Astrocyte (in vitro differentiated cells and primary cell): Measurements from ENCODE around the gene OPCML. TPM values are rescaled to one million over a fixed set of nuclear protein-coding genes. Genes with fewer than 3 reads are reported as not detected.

ENCODE experiments used
- DNase-seq: peaks from one replicate; pipeline ENCODE4 v3.0.0-alpha.2; 2010; ENCODE audit warnings: low read depth
- FAIRE-seq: peaks from 2 replicates; lab custom pipeline; 2011; peaks lifted over from hg19 to GRCh38; lab: Jason Lieb, UNC
- H2AFZ ChIP-seq: 2 replicates; pipeline ENCODE4 v1.6.0; 2012; ENCODE audit warnings: low read depth, low read length, inconsistent platforms
- H3K27ac ChIP-seq: 2 replicates; pipeline ENCODE4 v1.5.1; 2011; ENCODE audit warnings: low read depth, low read length, inconsistent platforms
- H3K27me3 ChIP-seq: 2 replicates; pipeline ENCODE4 v1.6.0; 2011; ENCODE audit warnings: low read length, inconsistent platforms; ENCODE audit not compliant: insufficient read depth
- H3K36me3 ChIP-seq: 2 replicates; pipeline ENCODE4 v1.5.1; 2011; ENCODE audit warnings: low read length, inconsistent platforms; ENCODE audit not compliant: insufficient read depth
- H3K4me1 ChIP-seq: 2 replicates; pipeline ENCODE4 v1.5.1; 2011; ENCODE audit warnings: low read length, inconsistent platforms; ENCODE audit not compliant: insufficient read depth
- H3K4me2 ChIP-seq: 2 replicates; pipeline ENCODE4 v1.6.0; 2012; ENCODE audit warnings: low read length, inconsistent platforms
- H3K4me3 ChIP-seq: 2 replicates; pipeline ENCODE4 v1.5.1; 2011; ENCODE audit warnings: low read depth, mild to moderate bottlenecking, low read length, inconsistent platforms; ENCODE audit not compliant: insufficient read depth
- H3K79me2 ChIP-seq: 2 replicates; pipeline ENCODE4 v1.6.0; 2012; ENCODE audit warnings: mild to moderate bottlenecking, low read length, inconsistent platforms; ENCODE audit not compliant: insufficient read depth
- H3K9ac ChIP-seq: 2 replicates; pipeline ENCODE4 v1.6.0; 2012; ENCODE audit warnings: mild to moderate bottlenecking, low read length, inconsistent platforms
- H3K9me3 ChIP-seq: 2 replicates; pipeline ENCODE4 v1.5.1; 2012; ENCODE audit warnings: low read depth, mild to moderate bottlenecking, low read length, inconsistent platforms; ENCODE audit not compliant: insufficient read depth
- H4K20me1 ChIP-seq: 2 replicates; pipeline ENCODE4 v1.6.0; 2012; ENCODE audit warnings: low read length, inconsistent platforms; ENCODE audit not compliant: insufficient read depth
- H3K27ac Mint-ChIP-seq: one replicate; pipeline ENCODE4 v1.8.0; 2021; ENCODE audit warnings: mild to moderate bottlenecking, mixed read lengths; ENCODE audit not compliant: unreplicated experiment
- H3K27me3 Mint-ChIP-seq: one replicate; pipeline ENCODE4 v1.8.0; 2021; ENCODE audit warnings: low read depth, mixed read lengths; ENCODE audit not compliant: unreplicated experiment
- H3K36me3 Mint-ChIP-seq: one replicate; pipeline ENCODE4 v1.8.0; 2021; ENCODE audit warnings: low read depth, mixed read lengths; ENCODE audit not compliant: unreplicated experiment
- H3K4me1 Mint-ChIP-seq: one replicate; pipeline ENCODE4 v1.8.0; 2021; ENCODE audit warnings: low read depth, mixed read lengths; ENCODE audit not compliant: unreplicated experiment
- H3K4me3 Mint-ChIP-seq: one replicate; pipeline ENCODE4 v1.8.0; 2021; ENCODE audit warnings: mild to moderate bottlenecking, moderate library complexity, mixed read lengths; ENCODE audit not compliant: unreplicated experiment
- H3K9me3 Mint-ChIP-seq: one replicate; pipeline ENCODE4 v1.8.0; 2021; ENCODE audit warnings: mild to moderate bottlenecking, mixed read lengths; ENCODE audit not compliant: unreplicated experiment
- EZH2 ChIP-seq: IDR thresholded peaks from 2 replicates; pipeline ENCODE4 v1.6.1; 2012; ENCODE audit warnings: mild to moderate bottlenecking, low read length, inconsistent platforms; ENCODE audit not compliant: insufficient read depth
- total RNA-seq: library from RNA; stranded (reverse); gene quantifications from 2 replicates; pipeline ENCODE4 v1.2.1, GENCODE V29; 2021
- TF ChIP-seq, protein P1 (sequence below): IDR thresholded peaks from 2 replicates; pipeline ENCODE4 v1.5.1; 2011; ENCODE audit warnings: low read depth, mild to moderate bottlenecking, inconsistent platforms, low read length, moderate library complexity; ENCODE audit not compliant: insufficient read depth

The OPCML gene
- total RNA-seq, 1 donor from 2014 or later, result 7.9 TPM

DNA sequence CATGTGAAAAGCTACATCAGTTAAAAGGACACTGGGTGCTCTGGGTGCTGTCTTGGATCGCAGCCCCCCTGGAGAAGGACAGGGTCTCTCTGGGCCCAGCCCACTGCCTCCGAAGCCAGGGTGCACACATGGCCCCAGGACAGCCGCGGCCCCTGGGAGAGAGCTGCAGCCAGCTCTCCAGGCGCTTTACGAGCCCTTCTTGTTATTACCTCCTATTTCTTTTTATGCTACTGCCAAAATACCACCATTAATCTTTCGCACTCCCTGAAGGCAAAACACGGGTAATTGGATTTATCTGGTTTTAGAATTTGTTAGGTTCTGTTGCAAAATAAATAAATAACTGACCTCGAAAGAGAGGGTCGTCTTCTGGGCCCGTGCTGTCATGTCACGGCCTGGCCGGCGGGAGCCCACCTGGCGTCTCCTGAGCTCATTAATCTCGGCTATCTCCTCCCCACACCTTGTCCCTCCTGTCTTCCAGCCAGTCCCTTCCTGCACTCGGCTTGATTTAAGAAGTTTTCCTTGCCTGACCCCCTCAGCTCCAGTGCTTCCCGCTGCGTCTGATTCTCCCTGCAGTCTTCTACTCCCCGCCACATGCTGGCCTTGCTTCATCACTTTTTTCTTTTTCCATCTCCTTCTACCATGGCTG, 611.7 kb downstream of the OPCML start:
- FAIRE-seq (no peak), DNase-seq (no peak)
- no peaks in the 10 kb centered on the region for H3K9me3 ChIP-seq
- H3K27ac Mint-ChIP-seq, result no peak overlapping the region
- H3K27me3 Mint-ChIP-seq, result no peaks in the 10 kb centered on the region
- TF ChIP-seq EZH2, result no peak
- TF ChIP-seq, protein P1, sequence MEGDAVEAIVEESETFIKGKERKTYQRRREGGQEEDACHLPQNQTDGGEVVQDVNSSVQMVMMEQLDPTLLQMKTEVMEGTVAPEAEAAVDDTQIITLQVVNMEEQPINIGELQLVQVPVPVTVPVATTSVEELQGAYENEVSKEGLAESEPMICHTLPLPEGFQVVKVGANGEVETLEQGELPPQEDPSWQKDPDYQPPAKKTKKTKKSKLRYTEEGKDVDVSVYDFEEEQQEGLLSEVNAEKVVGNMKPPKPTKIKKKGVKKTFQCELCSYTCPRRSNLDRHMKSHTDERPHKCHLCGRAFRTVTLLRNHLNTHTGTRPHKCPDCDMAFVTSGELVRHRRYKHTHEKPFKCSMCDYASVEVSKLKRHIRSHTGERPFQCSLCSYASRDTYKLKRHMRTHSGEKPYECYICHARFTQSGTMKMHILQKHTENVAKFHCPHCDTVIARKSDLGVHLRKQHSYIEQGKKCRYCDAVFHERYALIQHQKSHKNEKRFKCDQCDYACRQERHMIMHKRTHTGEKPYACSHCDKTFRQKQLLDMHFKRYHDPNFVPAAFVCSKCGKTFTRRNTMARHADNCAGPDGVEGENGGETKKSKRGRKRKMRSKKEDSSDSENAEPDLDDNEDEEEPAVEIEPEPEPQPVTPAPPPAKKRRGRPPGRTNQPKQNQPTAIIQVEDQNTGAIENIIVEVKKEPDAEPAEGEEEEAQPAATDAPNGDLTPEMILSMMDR, result no peak
- H3K9me3 Mint-ChIP-seq, result peaks cover 7% of the 10 kb centered on the region
- no peaks in the 10 kb centered on the region for H3K4me1 Mint-ChIP-seq
- no peak overlapping the region for H3K27ac ChIP-seq
- no peaks in the 10 kb centered on the region for H3K27me3 ChIP-seq
- no peak overlapping the region for H2AFZ ChIP-seq
- no peak overlapping the region for H3K4me3 Mint-ChIP-seq
- no peak overlapping the region for H3K4me3 ChIP-seq
- H3K9ac ChIP-seq, result no peak overlapping the region
- H3K4me2 ChIP-seq, result no peak overlapping the region
- H3K4me1 ChIP-seq, result no peaks in the 10 kb centered on the region
- no peaks in the 10 kb centered on the region for H3K79me2 ChIP-seq
- H4K20me1 ChIP-seq, result no peaks in the 10 kb centered on the region
- H3K36me3 ChIP-seq, result no peaks in the 10 kb centered on the region
- H3K36me3 Mint-ChIP-seq, result peaks cover 7% of the 10 kb centered on the region

DNA sequence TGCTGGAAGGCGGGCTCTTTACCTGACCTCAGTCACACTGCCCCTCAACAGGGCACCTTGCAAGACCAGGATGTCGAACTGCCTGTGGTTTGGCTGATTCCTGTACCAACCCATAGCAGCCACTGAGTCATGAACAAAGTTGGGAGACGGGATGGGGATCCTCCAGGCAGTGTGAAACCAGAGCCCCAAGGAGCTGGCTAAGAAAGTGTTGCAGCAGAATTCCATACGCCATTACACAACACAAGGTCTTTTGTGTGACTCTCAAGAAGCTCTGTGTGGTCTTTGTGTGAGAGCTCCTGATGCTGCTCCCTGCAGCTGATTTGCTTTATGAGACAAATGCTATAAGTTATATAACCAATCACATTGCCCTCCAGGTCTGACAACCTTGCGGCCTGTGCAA, 617.7 kb downstream of the OPCML start:
- H3K27me3 Mint-ChIP-seq, result no peaks in the 10 kb centered on the region
- Histone ChIP-seq H2AFZ (no peak overlapping the region), H3K27ac (no peak overlapping the region), H3K79me2 (no peaks in the 10 kb centered on the region), H3K4me3 (no peak overlapping the region), H3K36me3 (no peaks in the 10 kb centered on the region), H3K9me3 (no peaks in the 10 kb centered on the region), H3K9ac (no peak overlapping the region), H3K27me3 (no peaks in the 10 kb centered on the region), H3K4me2 (no peak overlapping the region), H3K4me1 (peaks cover 9% of the 10 kb centered on the region), H4K20me1 (no peaks in the 10 kb centered on the region)
- TF ChIP-seq, protein P1, result no peak
- no peak for TF ChIP-seq EZH2
- DNase-seq (peak; percentile 13), FAIRE-seq (no peak)
- H3K4me1 Mint-ChIP-seq, result peaks cover 16% of the 10 kb centered on the region
- H3K36me3 Mint-ChIP-seq, result peaks cover 2% of the 10 kb centered on the region
- H3K9me3 Mint-ChIP-seq, result no peaks in the 10 kb centered on the region
- no peak overlapping the region for H3K27ac Mint-ChIP-seq
- H3K4me3 Mint-ChIP-seq, result no peak overlapping the region

DNA sequence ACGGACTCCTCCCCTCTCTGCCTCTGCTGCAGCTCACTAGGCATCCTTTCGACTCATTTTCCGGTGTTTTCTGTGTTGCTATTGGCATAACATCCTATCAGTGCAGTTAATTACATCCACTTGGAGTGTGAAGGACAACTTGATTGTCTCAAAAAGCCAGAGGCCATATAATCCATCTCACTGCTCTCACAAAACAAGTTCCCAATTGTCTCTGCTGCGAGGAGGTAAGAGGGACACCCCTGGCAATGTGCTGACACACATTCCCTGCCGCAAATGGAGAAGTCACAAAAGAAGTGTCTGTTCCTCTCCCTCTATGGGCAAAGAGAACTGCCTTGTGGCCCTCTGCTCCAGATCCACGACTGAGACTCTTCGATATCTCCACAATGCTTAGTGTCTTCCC, 618.4 kb downstream of the OPCML start:
- H2AFZ ChIP-seq, result no peak overlapping the region
- H3K27ac ChIP-seq, result no peak overlapping the region
- H3K4me3 Mint-ChIP-seq, result no peak overlapping the region
- H3K4me1 Mint-ChIP-seq, result peaks cover 16% of the 10 kb centered on the region
- H3K4me3 ChIP-seq, result no peak overlapping the region
- H3K27me3 Mint-ChIP-seq, result no peaks in the 10 kb centered on the region
- H3K79me2 ChIP-seq, result no peaks in the 10 kb centered on the region
- TF ChIP-seq, protein P1, result no peak
- no peak for TF ChIP-seq EZH2
- no peaks in the 10 kb centered on the region for H3K9me3 Mint-ChIP-seq
- H3K36me3 Mint-ChIP-seq, result peaks cover 2% of the 10 kb centered on the region
- H3K4me1 ChIP-seq, result peaks cover 9% of the 10 kb centered on the region
- H3K4me2 ChIP-seq, result no peak overlapping the region
- no peaks in the 10 kb centered on the region for H4K20me1 ChIP-seq
- H3K9me3 ChIP-seq, result no peaks in the 10 kb centered on the region
- FAIRE-seq, result no peak
- H3K36me3 ChIP-seq, result no peaks in the 10 kb centered on the region
- H3K9ac ChIP-seq, result no peak overlapping the region
- H3K27ac Mint-ChIP-seq, result no peak overlapping the region
- DNase-seq, result no peak
- H3K27me3 ChIP-seq, result no peaks in the 10 kb centered on the region
